Smooth muscle cell (in vitro differentiated cells): ENCODE measurements around the gene HDHD5. TPM values are rescaled to one million over a fixed set of nuclear protein-coding genes. Genes with fewer than 3 reads are reported as not detected.

Experiments
- DNase-seq: peaks from one replicate; lab custom pipeline; 2025; ENCODE audit not compliant: unreplicated experiment; lab: John Stamatoyannopoulos, UW
- H2AFZ ChIP-seq: fragments of 200-600 bp; sonication (generic); 2 replicates; pipeline ENCODE4 v1.6.0; 2016; ENCODE audit warnings: antibody characterized with exemption, low read depth, mild to moderate bottlenecking
- H3F3A ChIP-seq: fragments of 200-600 bp; sonication (generic); 2 replicates; pipeline ENCODE4 v1.6.0; 2017; ENCODE audit warnings: antibody characterized with exemption, low read depth
- H3K27ac ChIP-seq: fragments of 200-600 bp; sonication (generic); 2 replicates; pipeline ENCODE4 v1.5.1; 2016; ENCODE audit warnings: low read depth, mild to moderate bottlenecking
- H3K27me3 ChIP-seq: fragments of 200-600 bp; sonication (generic); 2 replicates; pipeline ENCODE4 v1.6.1; 2016; ENCODE audit warnings: low read depth, mild to moderate bottlenecking
- H3K36me3 ChIP-seq: fragments of 200-600 bp; sonication (generic); 2 replicates; pipeline ENCODE4 v1.5.1; 2016; ENCODE audit warnings: low read depth
- H3K4me1 ChIP-seq: fragments of 200-600 bp; sonication (generic); 2 replicates; pipeline ENCODE4 v1.5.1; 2016; ENCODE audit warnings: low read depth
- H3K4me2 ChIP-seq: fragments of 200-600 bp; sonication (generic); 2 replicates; pipeline ENCODE4 v1.6.0; 2016; ENCODE audit warnings: mild to moderate bottlenecking
- H3K4me3 ChIP-seq: fragments of 200-600 bp; sonication (generic); 2 replicates; pipeline ENCODE4 v1.5.1; 2016; ENCODE audit warnings: mild to moderate bottlenecking
- H3K79me2 ChIP-seq: fragments of 200-600 bp; sonication (generic); 2 replicates; pipeline ENCODE4 v1.6.0; 2016; ENCODE audit warnings: low read depth, mild to moderate bottlenecking
- H3K9ac ChIP-seq: fragments of 200-600 bp; sonication (generic); 2 replicates; pipeline ENCODE4 v1.6.0; 2016; ENCODE audit warnings: low read depth
- H3K9me3 ChIP-seq: fragments of 200-600 bp; sonication (generic); replicated peaks from 2 replicates; pipeline ENCODE4 v1.5.1; 2016; ENCODE audit warnings: low read depth
- H4K20me1 ChIP-seq: fragments of 200-600 bp; sonication (generic); 2 replicates; pipeline ENCODE4 v1.6.0; 2016; ENCODE audit warnings: low read depth
- CTCF ChIP-seq: fragments of 200-600 bp; sonication (generic); IDR thresholded peaks from 2 replicates; pipeline ENCODE4 v1.5.1; 2017; ENCODE audit warnings: borderline replicate concordance, mild to moderate bottlenecking, antibody characterized with exemption; ENCODE audit not compliant: insufficient read depth, poor library complexity, severe bottlenecking
- WGBS: methylation state at CpG from one replicate; pipeline ENCODE4 v1.1.7; 2016; ENCODE audit warnings: low lambda C conversion rate; 5-methylcytosine and 5-hydroxymethylcytosine counted together
- polyA plus RNA-seq: library from polyadenylated mRNA; unstranded; fragments of >200 nt; fragmentation: Nextera tagmentation; extraction: Ambion mirVana; gene quantifications from 2 replicates; pipeline ENCODE4 v1.2.1, GENCODE V29; 2016
- total RNA-seq: library from RNA; depleted of rRNA; stranded (reverse); fragments of >200 nt; gene quantifications from 2 replicates; pipeline ENCODE4 v1.2.3, GENCODE V29; 2014

HDHD5 gene
- total and polyA plus RNA-seq, 2 experiments from 2014 or later = 25.5 to 52.1 TPM

- 5% methylated on average over 18 of the region's 20 CpGs for WGBS
- H3K27ac ChIP-seq = peak overlapping the region; percentile 43
- H3K27me3 ChIP-seq = no peaks in the 10 kb centered on the region
- peak overlapping the region; percentile 58 for H3K4me3 ChIP-seq
- DNase-seq = peak; percentile 17
- H3K36me3 ChIP-seq = no peaks in the 10 kb centered on the region
- H3K9me3 ChIP-seq = no peaks in the 10 kb centered on the region
- H3K9ac ChIP-seq = peak overlapping the region; percentile 57
- H4K20me1 ChIP-seq = no peaks in the 10 kb centered on the region
- peak overlapping the region; percentile 87 for H3K4me2 ChIP-seq
- H2AFZ ChIP-seq = peak overlapping the region; percentile 69
- H3K79me2 ChIP-seq = no peaks in the 10 kb centered on the region
- peaks cover 8% of the 10 kb centered on the region for H3K4me1 ChIP-seq
- H3F3A ChIP-seq = no peaks in the 10 kb centered on the region
- no peak for TF ChIP-seq CTCF
Observed at GRCh38 chr22:17199003-17199731, 40.1 kb upstream of the HDHD5 start.

DNA sequence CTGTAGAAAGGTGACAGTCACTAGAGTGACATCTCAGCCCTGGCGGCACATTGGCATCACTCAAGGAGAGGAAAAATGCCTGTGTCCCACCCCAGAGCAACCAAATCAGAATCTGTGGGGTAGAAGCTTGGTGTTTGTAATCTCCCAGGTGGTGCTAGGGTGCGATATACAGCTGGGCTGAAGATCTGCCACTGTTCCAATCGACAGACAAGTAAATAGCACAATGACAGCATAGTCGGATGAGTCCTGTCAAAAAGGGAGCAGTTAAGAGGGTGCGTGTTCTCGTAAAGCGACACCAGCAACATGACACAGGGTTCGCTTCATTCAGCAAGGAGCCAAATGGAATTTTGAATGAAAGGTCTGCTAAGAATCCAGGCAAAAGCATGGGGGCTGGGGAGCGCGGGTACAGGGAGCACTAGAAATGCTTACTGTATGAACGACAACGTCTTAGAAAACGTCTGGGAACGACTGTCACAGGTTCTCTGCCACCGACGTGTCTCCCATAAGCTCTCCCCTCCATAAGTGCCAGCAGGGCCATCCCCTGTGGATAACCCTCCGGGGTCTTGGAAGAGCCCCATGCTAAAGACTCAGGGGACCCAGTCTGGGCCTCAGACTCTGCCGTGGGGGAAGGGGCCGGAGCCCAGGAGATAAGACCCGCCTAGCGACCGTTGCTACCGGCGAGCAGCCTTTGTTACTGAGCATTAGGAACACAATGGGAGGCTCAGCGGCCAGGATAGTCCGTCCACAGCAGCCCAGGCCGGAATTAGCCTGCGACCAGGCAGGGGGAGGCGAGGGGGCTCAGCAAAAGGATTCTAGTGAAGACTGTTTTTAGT is 39.3 kb upstream of the HDHD5 start:
- Histone ChIP-seq H3K9ac (peak overlapping the region; percentile 57), H3K4me2 (peak overlapping the region; percentile 87), H3K27me3 (no peaks in the 10 kb centered on the region), H3K9me3 (no peaks in the 10 kb centered on the region), H3F3A (no peaks in the 10 kb centered on the region), H2AFZ (peak overlapping the region; percentile 69), H4K20me1 (no peaks in the 10 kb centered on the region), H3K79me2 (no peaks in the 10 kb centered on the region), H3K4me3 (peak overlapping the region; percentile 58), H3K4me1 (peaks cover 12% of the 10 kb centered on the region), H3K36me3 (no peaks in the 10 kb centered on the region), H3K27ac (peak overlapping the region; percentile 43)
- no peak for TF ChIP-seq CTCF
- no peak for DNase-seq
- 15% methylated on average over 29 of the region's 29 CpGs for WGBS

- Histone ChIP-seq H3K79me2 (no peaks in the 10 kb centered on the region), H4K20me1 (no peaks in the 10 kb centered on the region), H2AFZ (no peak overlapping the region), H3K4me2 (no peak overlapping the region), H3K4me1 (peaks cover 12% of the 10 kb centered on the region), H3K36me3 (no peaks in the 10 kb centered on the region), H3F3A (no peaks in the 10 kb centered on the region), H3K9me3 (no peaks in the 10 kb centered on the region), H3K4me3 (no peak overlapping the region), H3K27ac (no peak overlapping the region), H3K9ac (no peak overlapping the region), H3K27me3 (no peaks in the 10 kb centered on the region)
- DNase-seq = no peak
- WGBS = 88% methylated on average over 5 of the region's 7 CpGs
- TF ChIP-seq CTCF = no peak
Observed at GRCh38 chr22:17194213-17194612, 35.1 kb upstream of the HDHD5 start.
